Endothelial cell (in vitro differentiated cells): ENCODE data around the gene PGLYRP4. TPM values are rescaled to one million over a fixed set of nuclear protein-coding genes. Genes with fewer than 3 reads are reported as not detected.

ENCODE experiments used
- DNase-seq: peaks from one replicate; pipeline ENCODE4 v3.0.0; 2021; ENCODE audit warnings: low spot score
- H3K27ac Mint-ChIP-seq: one replicate; pipeline ENCODE4 v1.8.0; 2021; ENCODE audit warnings: mixed read lengths, inconsistent platforms; ENCODE audit not compliant: unreplicated experiment
- H3K27me3 Mint-ChIP-seq: one replicate; pipeline ENCODE4 v1.8.0; 2021; ENCODE audit warnings: mild to moderate bottlenecking, moderate library complexity, mixed read lengths, inconsistent platforms; ENCODE audit not compliant: unreplicated experiment
- H3K36me3 Mint-ChIP-seq: one replicate; pipeline ENCODE4 v1.8.0; 2021; ENCODE audit warnings: mild to moderate bottlenecking, low read depth, mixed read lengths, inconsistent platforms; ENCODE audit not compliant: unreplicated experiment
- H3K4me1 Mint-ChIP-seq: one replicate; pipeline ENCODE4 v1.8.0; 2021; ENCODE audit warnings: mild to moderate bottlenecking, mixed read lengths, inconsistent platforms; ENCODE audit not compliant: unreplicated experiment
- H3K4me3 Mint-ChIP-seq: one replicate; pipeline ENCODE4 v1.8.0; 2021; ENCODE audit warnings: mild to moderate bottlenecking, mixed read lengths, inconsistent platforms; ENCODE audit not compliant: unreplicated experiment
- H3K9me3 Mint-ChIP-seq: one replicate; pipeline ENCODE4 v1.8.0; 2021; ENCODE audit warnings: mixed read lengths, inconsistent platforms; ENCODE audit not compliant: unreplicated experiment
- CTCF ChIP-seq: fragments of 200-600 bp; sonication (generic); IDR thresholded peaks from one replicate; pipeline ENCODE4 v1.5.0; 2021; ENCODE audit warnings: antibody characterized with exemption; ENCODE audit not compliant: unreplicated experiment
- total RNA-seq: library from RNA; stranded (reverse); fragmentation: NEBNext Ultra II Directional; extraction: Animal tissue kit (Norgen Biotek cat#: 25700); gene quantifications from one replicate; pipeline ENCODE4 v1.2.1, GENCODE V29; 2021; ENCODE audit not compliant: unreplicated experiment

PGLYRP4 gene
- total RNA-seq, 1 donor from 2014 or later = 1.7 TPM

DNA sequence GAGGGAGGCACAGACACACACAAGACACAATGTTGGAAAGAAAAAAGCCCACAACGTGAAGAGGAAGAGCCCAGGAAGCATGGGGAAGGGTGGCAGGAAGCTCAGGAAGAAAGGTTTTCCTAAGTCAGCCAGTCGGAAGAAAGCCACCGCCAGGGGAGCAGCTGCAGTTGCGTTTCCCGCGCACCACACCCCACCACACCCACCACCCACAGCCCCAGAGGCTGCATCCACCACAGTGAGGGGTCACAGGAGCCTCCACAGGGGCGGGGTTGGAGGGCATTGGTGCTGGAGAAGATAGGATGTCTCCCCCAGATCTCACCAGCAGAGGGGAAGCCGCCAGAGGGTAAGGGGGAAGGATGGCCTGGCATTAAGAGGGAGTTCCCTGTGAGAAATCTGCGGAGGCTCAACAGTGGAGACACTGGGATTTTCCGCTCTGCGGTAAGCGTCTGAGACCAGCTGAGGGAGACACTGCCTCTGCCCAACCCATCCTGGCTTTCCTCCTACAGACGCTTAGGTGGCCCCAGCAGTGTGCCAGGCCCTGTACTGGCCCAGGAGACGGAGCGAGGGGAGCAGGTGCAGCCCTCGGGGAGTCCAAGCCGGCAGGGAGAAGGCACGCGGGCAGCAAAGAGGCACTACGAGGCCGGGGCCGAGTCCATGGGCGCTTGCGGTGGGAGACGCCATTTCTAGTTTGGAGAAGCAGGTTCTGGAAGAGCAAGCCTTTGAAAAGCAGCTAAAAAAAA is 55.7 kb downstream of the PGLYRP4 start:
- peak overlapping the region; percentile 86 for H3K27ac Mint-ChIP-seq
- peak; percentile 13 for TF ChIP-seq CTCF
- H3K4me1 Mint-ChIP-seq = peaks cover 41% of the 10 kb centered on the region
- no peaks in the 10 kb centered on the region for H3K27me3 Mint-ChIP-seq
- peaks cover 4% of the 10 kb centered on the region for H3K36me3 Mint-ChIP-seq
- H3K9me3 Mint-ChIP-seq = no peaks in the 10 kb centered on the region
- DNase-seq = peak; percentile 15
- H3K4me3 Mint-ChIP-seq = peak overlapping the region; percentile 72

DNA sequence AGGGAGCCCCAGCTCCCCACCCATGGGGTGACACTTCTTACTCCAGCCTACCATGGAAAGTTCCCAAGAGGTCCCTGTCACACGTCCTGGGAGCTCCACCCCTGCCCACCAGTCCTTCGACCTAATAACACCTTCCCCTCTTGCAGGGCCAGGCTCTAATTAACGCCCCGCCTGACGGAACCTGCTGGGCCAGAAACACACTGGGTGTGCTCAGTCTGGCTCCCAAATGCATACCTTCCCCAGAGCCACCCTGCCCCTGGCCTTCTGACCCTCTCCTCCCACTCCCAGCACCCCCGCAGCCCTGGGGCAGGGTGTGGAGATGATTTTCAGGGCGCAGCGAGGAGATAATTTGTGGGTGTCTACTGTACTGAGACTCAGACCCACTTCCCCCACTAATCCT is 56.5 kb downstream of the PGLYRP4 start:
- TF ChIP-seq CTCF = no peak
- H3K27me3 Mint-ChIP-seq = no peaks in the 10 kb centered on the region

GRCh38 chr1:153291514-153291913 is 57.1 kb downstream of the PGLYRP4 start:
- Mint-ChIP-seq H3K9me3 (no peaks in the 10 kb centered on the region), H3K27ac (no peak overlapping the region), H3K27me3 (no peaks in the 10 kb centered on the region), H3K4me3 (no peak overlapping the region), H3K4me1 (peaks cover 41% of the 10 kb centered on the region), H3K36me3 (peaks cover 4% of the 10 kb centered on the region)
- DNase-seq = no peak
- no peak for TF ChIP-seq CTCF

More for the DNA sequence above, 56.5 kb downstream of the PGLYRP4 start:
- DNase-seq = no peak
- Mint-ChIP-seq H3K4me3 (peak overlapping the region; percentile 72), H3K4me1 (peaks cover 41% of the 10 kb centered on the region), H3K9me3 (no peaks in the 10 kb centered on the region), H3K36me3 (peaks cover 4% of the 10 kb centered on the region), H3K27ac (peak overlapping the region; percentile 86)

GRCh38 chr1:153288634-153289275 is 59.9 kb downstream of the PGLYRP4 start:
- Mint-ChIP-seq H3K27me3 (no peaks in the 10 kb centered on the region), H3K36me3 (peaks cover 4% of the 10 kb centered on the region), H3K9me3 (no peaks in the 10 kb centered on the region), H3K4me3 (no peak overlapping the region), H3K4me1 (peaks cover 29% of the 10 kb centered on the region), H3K27ac (no peak overlapping the region)
- peak; percentile 47 for DNase-seq
- peak; percentile 55 for TF ChIP-seq CTCF

Other genes starting within 250 kb of the PGLYRP4 start
- gene SPRR2F, start 235.3 kb downstream of the PGLYRP4 start, total RNA-seq = not detected
- gene SPRR2G, start 198.0 kb downstream of the PGLYRP4 start, total RNA-seq = not detected
- not detected for gene LELP1, start 145.4 kb downstream of the PGLYRP4 start, total RNA-seq
- not detected for gene PRR9, start 131.3 kb downstream of the PGLYRP4 start, total RNA-seq
- not detected for gene LORICRIN, start 89.2 kb downstream of the PGLYRP4 start, total RNA-seq
- 1.1 TPM for gene PGLYRP3, start 35.9 kb downstream of the PGLYRP4 start, total RNA-seq
- 0.51 TPM for gene S100A9, start 9.0 kb upstream of the PGLYRP4 start, total RNA-seq
- not detected for gene S100A12, start 26.8 kb upstream of the PGLYRP4 start, total RNA-seq
- gene S100A8, start 42.2 kb upstream of the PGLYRP4 start, total RNA-seq = not detected
- not detected for gene S100A7A, start 67.7 kb upstream of the PGLYRP4 start, total RNA-seq
- gene S100A7, start 111.8 kb upstream of the PGLYRP4 start, total RNA-seq = not detected
- gene S100A6, start 187.2 kb upstream of the PGLYRP4 start, total RNA-seq = 11.9 TPM
- gene S100A5, start 192.1 kb upstream of the PGLYRP4 start, total RNA-seq = not detected
- 2.8 TPM for gene S100A4, start 197.0 kb upstream of the PGLYRP4 start, total RNA-seq
- gene S100A3, start 200.4 kb upstream of the PGLYRP4 start, total RNA-seq = not detected
- not detected for gene S100A2, start 217.0 kb upstream of the PGLYRP4 start, total RNA-seq